ENCODE measurements around the gene CFDP1.
A peak's percentile ranks its signal among the peaks of the same experiment; 100 is the strongest.

The CFDP1 gene

GRCh38 chr16:75317101-75317522, 116.2 kb downstream of the CFDP1 start:
- Histone ChIP-seq H3K27ac (ENCODE audit: low read depth, low read length) (no peak overlapping the region), H3K4me3 (ENCODE audit: low read depth, low read length) (no peak overlapping the region), H3K36me3 (ENCODE audit: control insufficient read depth, insufficient read depth, low read length) (peaks cover 6% of the 10 kb centered on the region), H3K9me3 (ENCODE audit: control insufficient read depth, insufficient read depth, low read length) (no peaks in the 10 kb centered on the region), H3K9ac (ENCODE audit: low read depth, low read length) (no peak overlapping the region), H3K4me1 (ENCODE audit: control insufficient read depth, insufficient read depth, low read length) (no peaks in the 10 kb centered on the region), H3K27me3 (ENCODE audit: control insufficient read depth, insufficient read depth, low read length) (no peaks in the 10 kb centered on the region)

GRCh38 chr16:75315539-75316306, 117.6 kb downstream of the CFDP1 start:
- no peaks in the 10 kb centered on the region for H3K4me1 ChIP-seq (ENCODE audit: control insufficient read depth, insufficient read depth, low read length)
- no peak overlapping the region for H3K27ac ChIP-seq (ENCODE audit: low read depth, low read length)
- H3K9me3 ChIP-seq (ENCODE audit: control insufficient read depth, insufficient read depth, low read length) = no peaks in the 10 kb centered on the region
- H3K36me3 ChIP-seq (ENCODE audit: control insufficient read depth, insufficient read depth, low read length) = peaks cover 6% of the 10 kb centered on the region
- no peaks in the 10 kb centered on the region for H3K27me3 ChIP-seq (ENCODE audit: control insufficient read depth, insufficient read depth, low read length)
- H3K9ac ChIP-seq (ENCODE audit: low read depth, low read length) = no peak overlapping the region
- no peak overlapping the region for H3K4me3 ChIP-seq (ENCODE audit: low read depth, low read length)

- no peak overlapping the region for H3K9ac ChIP-seq (ENCODE audit: low read depth, low read length)
- H3K36me3 ChIP-seq (ENCODE audit: control insufficient read depth, insufficient read depth, low read length) = peaks cover 7% of the 10 kb centered on the region
- H3K4me1 ChIP-seq (ENCODE audit: control insufficient read depth, insufficient read depth, low read length) = no peaks in the 10 kb centered on the region
- no peaks in the 10 kb centered on the region for H3K9me3 ChIP-seq (ENCODE audit: control insufficient read depth, insufficient read depth, low read length)
- no peak overlapping the region for H3K4me3 ChIP-seq (ENCODE audit: low read depth, low read length)
- H3K27ac ChIP-seq (ENCODE audit: low read depth, low read length) = no peak overlapping the region
- H3K27me3 ChIP-seq (ENCODE audit: control insufficient read depth, insufficient read depth, low read length) = no peaks in the 10 kb centered on the region
Measured at GRCh38 chr16:75312875-75313274, 120.4 kb downstream of the CFDP1 start.

GRCh38 chr16:75311383-75311938, 121.8 kb downstream of the CFDP1 start:
- H3K27me3 ChIP-seq (ENCODE audit: control insufficient read depth, insufficient read depth, low read length) = no peaks in the 10 kb centered on the region
- H3K4me3 ChIP-seq (ENCODE audit: low read depth, low read length) = no peak overlapping the region
- no peaks in the 10 kb centered on the region for H3K9me3 ChIP-seq (ENCODE audit: control insufficient read depth, insufficient read depth, low read length)
- no peaks in the 10 kb centered on the region for H3K4me1 ChIP-seq (ENCODE audit: control insufficient read depth, insufficient read depth, low read length)
- H3K27ac ChIP-seq (ENCODE audit: low read depth, low read length) = no peak overlapping the region
- no peak overlapping the region for H3K9ac ChIP-seq (ENCODE audit: low read depth, low read length)
- peaks cover 9% of the 10 kb centered on the region for H3K36me3 ChIP-seq (ENCODE audit: control insufficient read depth, insufficient read depth, low read length)

GRCh38 chr16:75310541-75310940, 122.8 kb downstream of the CFDP1 start:
- Histone ChIP-seq H3K9ac (ENCODE audit: low read depth, low read length) (no peak overlapping the region), H3K36me3 (ENCODE audit: control insufficient read depth, insufficient read depth, low read length) (peaks cover 9% of the 10 kb centered on the region), H3K4me3 (ENCODE audit: low read depth, low read length) (no peak overlapping the region), H3K9me3 (ENCODE audit: control insufficient read depth, insufficient read depth, low read length) (no peaks in the 10 kb centered on the region), H3K27ac (ENCODE audit: low read depth, low read length) (no peak overlapping the region), H3K4me1 (ENCODE audit: control insufficient read depth, insufficient read depth, low read length) (0 out of 2 replicates have a peak, but pooled peaks cover 5% of the 10 kb centered on the region), H3K27me3 (ENCODE audit: control insufficient read depth, insufficient read depth, low read length) (no peaks in the 10 kb centered on the region)

GRCh38 chr16:75309899-75310430, 123.3 kb downstream of the CFDP1 start:
- no peaks in the 10 kb centered on the region for H3K9me3 ChIP-seq (ENCODE audit: control insufficient read depth, insufficient read depth, low read length)

GRCh38 chr16:75309156-75309555, 124.1 kb downstream of the CFDP1 start:
- H3K27ac ChIP-seq (ENCODE audit: low read depth, low read length) = no peak overlapping the region
- H3K9ac ChIP-seq (ENCODE audit: low read depth, low read length) = no peak overlapping the region
- H3K4me3 ChIP-seq (ENCODE audit: low read depth, low read length) = no peak overlapping the region
- H3K27me3 ChIP-seq (ENCODE audit: control insufficient read depth, insufficient read depth, low read length) = no peaks in the 10 kb centered on the region
- H3K4me1 ChIP-seq (ENCODE audit: control insufficient read depth, insufficient read depth, low read length) = 0 out of 2 replicates have a peak, but pooled peaks cover 5% of the 10 kb centered on the region
- no peaks in the 10 kb centered on the region for H3K9me3 ChIP-seq (ENCODE audit: control insufficient read depth, insufficient read depth, low read length)
- peaks cover 20% of the 10 kb centered on the region for H3K36me3 ChIP-seq (ENCODE audit: control insufficient read depth, insufficient read depth, low read length)

More at GRCh38 chr16:75309899-75310430, 123.3 kb downstream of the CFDP1 start:
- no peak overlapping the region for H3K27ac ChIP-seq (ENCODE audit: low read depth, low read length)
- peaks cover 13% of the 10 kb centered on the region for H3K36me3 ChIP-seq (ENCODE audit: control insufficient read depth, insufficient read depth, low read length)
- no peak overlapping the region for H3K4me3 ChIP-seq (ENCODE audit: low read depth, low read length)
- 0 out of 2 replicates have a peak, but pooled peaks cover 5% of the 10 kb centered on the region for H3K4me1 ChIP-seq (ENCODE audit: control insufficient read depth, insufficient read depth, low read length)
- H3K9ac ChIP-seq (ENCODE audit: low read depth, low read length) = no peak overlapping the region
- no peaks in the 10 kb centered on the region for H3K27me3 ChIP-seq (ENCODE audit: control insufficient read depth, insufficient read depth, low read length)

GRCh38 chr16:75308011-75308410, 125.3 kb downstream of the CFDP1 start:
- H3K9ac ChIP-seq (ENCODE audit: low read depth, low read length) = no peak overlapping the region
- H3K4me1 ChIP-seq (ENCODE audit: control insufficient read depth, insufficient read depth, low read length) = 0 out of 2 replicates have a peak, but pooled peaks cover 5% of the 10 kb centered on the region
- no peaks in the 10 kb centered on the region for H3K9me3 ChIP-seq (ENCODE audit: control insufficient read depth, insufficient read depth, low read length)
- H3K4me3 ChIP-seq (ENCODE audit: low read depth, low read length) = no peak overlapping the region
- no peak overlapping the region for H3K27ac ChIP-seq (ENCODE audit: low read depth, low read length)
- peaks cover 24% of the 10 kb centered on the region for H3K36me3 ChIP-seq (ENCODE audit: control insufficient read depth, insufficient read depth, low read length)
- H3K27me3 ChIP-seq (ENCODE audit: control insufficient read depth, insufficient read depth, low read length) = no peaks in the 10 kb centered on the region

- Histone ChIP-seq H3K27ac (ENCODE audit: low read depth, low read length) (no peak overlapping the region), H3K4me1 (ENCODE audit: control insufficient read depth, insufficient read depth, low read length) (0 out of 2 replicates have a peak, but pooled peaks cover 5% of the 10 kb centered on the region), H3K4me3 (ENCODE audit: low read depth, low read length) (no peak overlapping the region), H3K9ac (ENCODE audit: low read depth, low read length) (no peak overlapping the region), H3K27me3 (ENCODE audit: control insufficient read depth, insufficient read depth, low read length) (no peaks in the 10 kb centered on the region), H3K9me3 (ENCODE audit: control insufficient read depth, insufficient read depth, low read length) (no peaks in the 10 kb centered on the region), H3K36me3 (ENCODE audit: control insufficient read depth, insufficient read depth, low read length) (peaks cover 26% of the 10 kb centered on the region)
Measured at GRCh38 chr16:75307506-75307905, 125.8 kb downstream of the CFDP1 start.

GRCh38 chr16:75306099-75306762, 127.1 kb downstream of the CFDP1 start:
- peak overlapping the region; percentile 86 for H3K27ac ChIP-seq (ENCODE audit: low read depth, low read length)
- H3K4me1 ChIP-seq (ENCODE audit: control insufficient read depth, insufficient read depth, low read length) = 0 out of 2 replicates have a peak, but pooled peaks cover 5% of the 10 kb centered on the region
- H3K9me3 ChIP-seq (ENCODE audit: control insufficient read depth, insufficient read depth, low read length) = no peaks in the 10 kb centered on the region
- no peak overlapping the region for H3K9ac ChIP-seq (ENCODE audit: low read depth, low read length)
- H3K4me3 ChIP-seq (ENCODE audit: low read depth, low read length) = no peak overlapping the region
- peaks cover 38% of the 10 kb centered on the region for H3K36me3 ChIP-seq (ENCODE audit: control insufficient read depth, insufficient read depth, low read length)
- H3K27me3 ChIP-seq (ENCODE audit: control insufficient read depth, insufficient read depth, low read length) = no peaks in the 10 kb centered on the region

Data from HUES48 (cell line).